NOMO-1 treated with DMSO at 0.1 percent for 48 hours (cell line): ENCODE results near the gene MRPS10.
"Not testable (repeated sequence)": the region's sequence is repeated elsewhere in the genome, so short reads cannot be mapped to it uniquely, and the experiment has no call there.

Experiments used
- DNase-seq: peaks from one replicate; lab custom pipeline; 2025; ENCODE audit not compliant: unreplicated experiment; lab: John Stamatoyannopoulos, UW

Gene MRPS10

DNA sequence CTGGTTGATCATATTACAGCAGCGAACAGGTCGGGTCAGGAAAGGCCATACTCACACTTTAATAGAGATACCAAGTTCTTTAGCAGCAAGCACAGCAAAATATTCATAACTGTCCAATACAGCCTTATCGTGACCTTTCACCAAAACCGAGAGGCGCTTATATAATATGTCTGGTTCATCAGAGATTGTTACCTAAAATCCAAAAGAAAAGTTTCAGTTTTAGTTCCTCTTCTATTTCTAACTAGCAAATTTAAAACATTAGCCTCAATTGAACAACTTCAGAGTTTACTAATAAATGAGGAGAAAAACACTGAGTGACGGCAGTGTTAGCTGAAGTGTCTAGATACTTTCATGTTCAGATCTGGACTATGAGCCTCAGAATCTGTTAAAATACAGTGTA is 5.9 kb downstream of the MRPS10 start:
- no peak for DNase-seq

GRCh38 chr6:42210551-42210950 is 7.1 kb downstream of the MRPS10 start:
- no peak for DNase-seq

GRCh38 chr6:42207559-42207958 is 10.1 kb downstream of the MRPS10 start:
- not testable (repeated sequence) for DNase-seq

GRCh38 chr6:42204768-42205282 is 12.8 kb downstream of the MRPS10 start:
- no peak for DNase-seq

GRCh38 chr6:42203183-42203582 is 14.5 kb downstream of the MRPS10 start:
- DNase-seq: no peak

- not testable (repeated sequence) for DNase-seq
Measured at GRCh38 chr6:42202131-42202915, 15.3 kb downstream of the MRPS10 start.

DNA sequence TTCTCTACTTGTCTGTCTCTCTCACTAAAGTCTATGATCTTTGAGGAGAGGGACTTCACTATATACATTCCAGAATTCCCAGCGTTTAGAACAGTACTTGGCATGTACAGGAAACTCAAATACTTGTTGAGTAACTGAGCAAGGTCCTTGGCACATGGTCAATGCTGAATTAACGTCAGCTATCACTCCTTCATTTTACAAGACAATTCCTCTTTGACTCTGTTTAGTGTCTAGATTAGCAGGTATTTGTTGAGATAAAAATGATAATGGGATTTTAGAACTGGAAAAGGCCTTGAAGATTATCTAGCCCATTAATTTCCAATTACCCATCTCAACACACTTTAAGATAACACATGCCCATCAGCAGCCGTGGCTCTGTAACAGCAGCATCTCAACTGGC is 16.3 kb downstream of the MRPS10 start:
- DNase-seq: no peak

GRCh38 chr6:42200035-42200434 is 17.6 kb downstream of the MRPS10 start:
- no peak for DNase-seq

GRCh38 chr6:42199106-42199981 is 18.3 kb downstream of the MRPS10 start:
- DNase-seq: no peak

DNA sequence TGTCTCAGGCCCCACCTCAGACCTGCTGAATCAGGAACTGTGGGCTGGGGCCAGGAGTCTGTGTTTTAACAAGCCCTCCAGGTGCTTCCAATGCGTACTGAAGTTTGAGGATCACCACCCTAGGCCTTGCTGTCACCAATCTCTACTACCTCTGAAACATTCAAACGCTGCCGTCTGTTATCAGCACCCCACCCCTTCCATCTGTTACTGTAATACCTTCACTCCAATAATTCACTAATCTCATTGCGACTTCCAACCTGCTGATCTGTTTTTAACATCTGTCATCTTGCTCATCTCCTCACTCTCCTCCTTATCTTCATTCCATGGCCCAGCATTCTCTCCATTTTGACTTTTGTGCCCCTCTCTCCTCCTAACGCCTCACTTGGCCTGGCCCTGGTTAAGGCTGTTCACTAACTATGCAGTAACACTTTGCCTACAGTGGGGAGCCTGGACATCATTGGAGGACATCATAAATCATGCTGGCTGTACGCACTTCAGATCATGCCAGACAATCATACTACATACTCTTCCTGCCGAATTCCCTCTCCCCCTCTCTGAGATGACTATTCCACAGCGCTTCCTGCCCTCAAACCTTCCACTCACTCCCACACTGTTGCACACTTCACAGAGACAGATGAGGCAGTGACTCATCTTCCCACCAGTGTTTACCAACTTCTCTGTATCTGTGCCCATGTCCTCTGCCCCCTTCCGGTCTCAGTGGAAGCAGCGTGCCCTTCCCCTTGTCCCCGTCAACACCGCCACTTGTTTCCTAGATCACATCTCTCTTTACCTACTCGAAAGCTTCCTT is 19.9 kb downstream of the MRPS10 start:
- no peak for DNase-seq

DNA sequence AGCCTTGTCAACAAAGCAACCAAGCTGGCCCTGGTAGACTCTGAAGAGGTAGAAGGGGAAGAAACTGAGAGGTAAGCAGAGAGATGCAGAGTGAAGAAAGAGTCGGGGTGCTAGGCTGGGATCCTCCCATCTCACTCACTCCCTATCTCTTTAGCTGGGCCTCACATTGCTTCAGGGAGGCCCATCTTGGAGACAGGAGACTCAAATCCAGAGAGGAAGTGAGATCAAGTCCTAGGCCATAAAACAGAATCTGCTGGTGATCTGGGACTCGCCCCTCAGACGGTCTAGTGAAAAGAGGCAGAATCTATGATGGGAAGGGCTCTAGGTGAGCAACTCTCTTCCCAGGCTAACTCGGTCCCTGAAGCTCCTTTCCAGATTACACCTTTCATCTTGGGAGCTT is 22.2 kb downstream of the MRPS10 start:
- no peak for DNase-seq

- DNase-seq: no peak
Measured at GRCh38 chr6:42194056-42194455, 23.6 kb downstream of the MRPS10 start.

GRCh38 chr6:42193491-42193894 is 24.2 kb downstream of the MRPS10 start:
- no peak for DNase-seq

DNA sequence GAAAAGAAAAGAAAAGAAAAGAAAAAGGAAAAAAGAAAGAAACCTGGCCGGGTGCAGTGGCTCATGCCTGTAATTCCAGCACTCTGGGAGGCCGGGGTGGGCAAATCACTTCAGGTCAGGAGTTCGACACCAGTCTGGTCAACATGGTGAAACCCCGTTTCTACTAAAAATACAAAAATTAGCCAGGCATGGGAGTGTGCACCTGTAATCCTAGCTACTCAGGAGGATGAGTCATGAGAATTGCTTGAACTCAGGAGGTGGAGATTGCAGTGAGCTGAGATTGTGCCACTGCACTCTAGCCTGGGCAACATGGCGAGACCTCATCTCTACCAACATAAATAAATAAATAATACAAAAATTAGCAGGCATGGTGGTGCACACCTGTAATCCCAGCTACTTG is 25.3 kb downstream of the MRPS10 start:
- not testable (repeated sequence) for DNase-seq

GRCh38 chr6:42190554-42191183 is 27.0 kb downstream of the MRPS10 start:
- no peak for DNase-seq

DNA sequence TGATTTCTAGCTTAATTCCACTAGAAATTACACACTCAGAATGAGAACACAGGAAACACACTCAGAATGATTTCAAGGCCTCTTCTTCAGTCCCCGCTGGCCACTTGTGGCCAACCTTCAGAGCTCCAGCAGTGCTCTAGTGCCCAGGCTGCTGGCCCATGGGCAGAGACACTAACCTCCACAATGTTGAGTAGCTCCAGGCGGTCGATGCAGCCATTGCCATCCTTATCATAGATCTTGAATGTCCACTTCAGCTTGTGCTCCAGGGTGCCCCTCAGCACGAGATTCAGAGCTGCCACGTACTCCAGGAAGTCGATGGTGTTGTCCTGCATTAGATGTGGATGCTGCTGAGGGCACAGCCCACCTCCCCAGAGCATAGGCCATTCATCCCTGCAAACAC is 29.3 kb downstream of the MRPS10 start:
- no peak for DNase-seq

- no peak for DNase-seq
Measured at GRCh38 chr6:42185597-42185996, 32.1 kb downstream of the MRPS10 start.

- DNase-seq: no peak
Measured at GRCh38 chr6:42184475-42184874, 33.2 kb downstream of the MRPS10 start.

- no peak for DNase-seq
Measured at GRCh38 chr6:42182101-42182500, 35.6 kb downstream of the MRPS10 start.

GRCh38 chr6:42179945-42180313 is 37.7 kb downstream of the MRPS10 start:
- DNase-seq: no peak
